H1 (cell line): ENCODE data around the gene OSBPL2. TPM values are rescaled to one million over a fixed set of nuclear protein-coding genes. Genes with fewer than 3 reads are reported as not detected.

Experiments
- BRCA1 ChIP-seq: IDR thresholded peaks from 2 replicates; pipeline ENCODE4 v1.6.1; 2012; ENCODE audit warnings: low read depth, low read length, improper control_type of control experiment
- CHD1 ChIP-seq: IDR thresholded peaks from 2 replicates; pipeline ENCODE4 v1.6.1; 2012; ENCODE audit warnings: low read depth, low read length, improper control_type of control experiment
- CTCF ChIP-seq, 3 experiments: IDR thresholded peaks; 1 replicate in 2 of 3; 2 replicates in 1 of 3; pipeline versions ENCODE4 v1.5.1 to v1.6.1; 2011; ENCODE audit warnings: low read length in 3 of 3, mild to moderate bottlenecking in 3 of 3, inconsistent platforms in 2 of 3, low read depth in 1 of 3, moderate library complexity in 1 of 3; ENCODE audit not compliant: insufficient read depth in 1 of 3; ENCODE audit errors: control extremely low read depth in 1 of 3
- NRF1 ChIP-seq: IDR thresholded peaks from 2 replicates; pipeline ENCODE4 v1.6.1; 2011; ENCODE audit warnings: mild to moderate bottlenecking, low read depth, low read length, improper control_type of control experiment
- RNF2 ChIP-seq: fragments of 200-900, 300-1000 bp; sonication (generic); IDR thresholded peaks from 2 replicates; pipeline ENCODE4 v1.7.1; 2016; ENCODE audit warnings: borderline replicate concordance, low read depth, mild to moderate bottlenecking, antibody characterized with exemption, low read length; ENCODE audit not compliant: poor library complexity, severe bottlenecking; ENCODE audit errors: missing control alignments
- TAF1 ChIP-seq: IDR thresholded peaks from 2 replicates; pipeline ENCODE4 v1.6.1; 2011; ENCODE audit warnings: mild to moderate bottlenecking, low read depth, low read length
- polyA plus RNA-seq, 7 experiments: library from polyadenylated mRNA; depleted of rRNA in 3 of 7; stranded (reverse) in 5 of 7; unstranded in 2 of 7; fragments of >200 nt in 5 of 7; fragments of 200-250 nt in 2 of 7; gene quantifications; 1 replicate in 5 of 7; 2 replicates in 1 of 7; 4 replicates in 1 of 7; pipeline versions ENCODE4 v1.2.1 to v1.2.3, GENCODE V29; 2011 to 2013; ENCODE audit warnings: missing spikeins in 2 of 7, mixed read lengths in 2 of 7
- total RNA-seq: library from RNA; stranded (reverse); fragmentation: NEBNext Ultra II Directional; extraction: Animal tissue kit (Norgen Biotek cat#: 25700); gene quantifications from 2 replicates; pipeline ENCODE4 v1.2.1, GENCODE V29; 2021

The OSBPL2 gene
- total and polyA plus RNA-seq, 2 of the 8 experiments (the other 6 are each of a cell fraction or from before 2014, with no cell fraction given): 11.7 to 42.4 TPM

GRCh38 chr20:62286493-62287064 is 48.3 kb downstream of the OSBPL2 start (continued):
- TF ChIP-seq TAF1 (no peak), BRCA1 (no peak), CTCF (IDR thresholded peaks at IDR 0.05; ENCODE audit: control extremely low read depth in 1 of 3, insufficient read depth in 1 of 3, low read depth in 1 of 3, low read length in 3 of 3) (no peak), RNF2 (no peak), CHD1 (no peak), NRF1 (no peak)
